Kidney capillary endothelial cell (primary cell): ENCODE data around the gene RSPH3.
"Not testable (repeated sequence)": the region's sequence is repeated elsewhere in the genome, so short reads cannot be mapped to it uniquely, and the experiment has no call there.

Experiments
- DNase-seq: peaks from one replicate; pipeline ENCODE4 v3.0.0-alpha.2; 2018; ENCODE audit warnings: low spot score

RSPH3 gene

GRCh38 chr6:158999666-159000403 is at the start of gene RSPH3:
RSPH3 (minus strand) TSS chr6:159000202; CDS start chr6:158999550, 652 bp downstream.
- DNase-seq, result peak; percentile 86

GRCh38 chr6:159047891-159048685 is 48.1 kb upstream of the RSPH3 start:
- DNase-seq, result no peak

- DNase-seq, result no peak
Measured at GRCh38 chr6:159045801-159046200, 45.8 kb upstream of the RSPH3 start.

GRCh38 chr6:159044899-159045727 is 45.1 kb upstream of the RSPH3 start, which contains the start of gene TAGAP:
TAGAP (minus strand) TSS chr6:159044991; CDS start chr6:159044146, 845 bp downstream.
- DNase-seq, result no peak

- no peak for DNase-seq
Measured at GRCh38 chr6:159043947-159044346, 43.9 kb upstream of the RSPH3 start.

GRCh38 chr6:159043251-159043650 is 43.2 kb upstream of the RSPH3 start:
- DNase-seq, result no peak

- no peak for DNase-seq
Measured at GRCh38 chr6:159042826-159043181, 42.8 kb upstream of the RSPH3 start.

GRCh38 chr6:159042003-159042825 is 42.2 kb upstream of the RSPH3 start:
- DNase-seq, result peak; percentile 51

GRCh38 chr6:159041181-159041580 is 41.2 kb upstream of the RSPH3 start:
- DNase-seq, result no peak

GRCh38 chr6:159039885-159040258 is 39.9 kb upstream of the RSPH3 start:
- DNase-seq, result no peak

GRCh38 chr6:159038914-159039884 is 39.2 kb upstream of the RSPH3 start:
- no peak for DNase-seq

GRCh38 chr6:159038318-159038717 is 38.3 kb upstream of the RSPH3 start:
- not testable (repeated sequence) for DNase-seq

GRCh38 chr6:159037756-159038290 is 37.8 kb upstream of the RSPH3 start:
- DNase-seq, result no peak

- DNase-seq, result no peak
Measured at GRCh38 chr6:159036673-159037072, 36.7 kb upstream of the RSPH3 start.

GRCh38 chr6:159035891-159036290 is 35.9 kb upstream of the RSPH3 start:
- no peak for DNase-seq

- DNase-seq, result no peak
Measured at GRCh38 chr6:159033160-159034049, 33.4 kb upstream of the RSPH3 start.

- no peak for DNase-seq
Measured at GRCh38 chr6:159031846-159032245, 31.8 kb upstream of the RSPH3 start.

- no peak for DNase-seq
Measured at GRCh38 chr6:159030168-159030567, 30.2 kb upstream of the RSPH3 start.

- not testable (repeated sequence) for DNase-seq
Measured at GRCh38 chr6:159025224-159025623, 25.2 kb upstream of the RSPH3 start.
